Measurements from ENCODE around the gene LILRB3.
"Not testable (repeated sequence)": the region's sequence is repeated elsewhere in the genome, so short reads cannot be mapped to it uniquely, and the experiment has no call there.

LILRB3 gene

GRCh38 chr19:54209058-54209810 is 13.6 kb downstream of the LILRB3 start:
- peak; percentile 58 for DNase-seq

DNA sequence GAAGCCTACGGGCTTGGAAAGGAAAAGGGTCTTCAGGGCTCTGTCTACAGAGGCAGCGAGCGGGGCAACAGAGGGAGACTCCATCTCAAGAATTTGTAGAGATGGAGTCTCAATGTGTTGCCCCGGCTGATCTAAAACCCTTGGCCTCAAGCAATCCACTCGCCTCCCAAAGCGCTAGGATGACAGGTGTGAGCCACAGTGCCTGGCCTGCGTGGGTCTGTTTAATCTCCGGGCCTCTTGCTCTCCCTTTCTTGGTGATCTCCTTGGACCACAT is 14.1 kb downstream of the LILRB3 start:
- peak; percentile 50 for DNase-seq

DNA sequence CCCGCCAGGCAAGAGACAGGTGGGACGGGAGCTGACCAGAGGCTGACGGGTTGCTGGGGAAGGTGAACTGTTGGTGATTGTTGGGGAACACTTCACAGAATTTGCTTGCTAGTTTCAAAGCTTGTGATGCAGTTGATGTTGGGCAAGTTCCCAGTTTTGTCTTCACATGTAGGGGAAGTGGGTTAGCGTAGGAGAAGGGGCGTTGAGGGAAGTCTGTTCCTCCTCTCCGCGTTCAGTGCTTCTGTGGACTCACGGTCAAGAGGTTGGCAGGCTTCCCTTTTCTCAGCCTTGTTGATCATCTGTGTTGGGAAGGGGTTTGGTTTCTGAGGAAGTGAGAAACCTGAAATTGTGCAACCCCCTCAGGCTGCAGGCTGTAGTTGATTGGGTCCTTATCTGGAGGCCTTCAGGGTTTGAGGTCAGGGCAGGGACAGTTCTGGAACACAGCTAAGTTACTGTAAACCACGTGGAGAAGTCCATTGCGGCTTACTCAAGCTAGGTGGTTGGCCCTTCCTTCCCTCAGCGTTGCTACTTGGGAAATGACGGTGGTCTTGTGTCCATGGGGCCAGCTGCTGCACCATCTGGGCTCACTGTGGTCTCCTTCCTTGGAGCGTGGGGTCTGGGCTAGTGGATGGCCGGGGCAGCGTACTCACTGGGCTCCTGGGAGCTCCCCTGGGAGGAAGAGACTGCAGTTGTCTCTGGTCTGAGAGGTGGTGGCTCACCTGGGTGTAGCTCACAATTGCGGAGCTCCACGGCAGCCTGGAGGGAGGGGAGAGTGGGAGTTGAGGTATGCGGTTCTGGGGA is 14.6 kb downstream of the LILRB3 start:
- peak; percentile 66 for DNase-seq

DNA sequence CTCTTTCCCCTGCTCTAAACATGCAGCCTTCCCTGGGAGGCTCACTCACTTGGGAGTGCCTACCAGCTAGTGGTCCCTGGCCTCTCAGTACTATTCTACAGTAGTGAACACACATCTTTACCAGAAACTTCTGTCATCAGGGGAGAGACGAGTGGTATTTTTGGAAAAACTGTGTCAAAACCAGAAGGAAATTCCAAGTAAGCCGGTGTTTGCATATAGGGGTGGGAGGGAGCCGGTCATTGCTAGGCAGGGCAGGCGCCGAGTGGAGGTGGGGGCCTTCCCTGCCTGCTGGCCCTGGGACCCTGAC is 15.2 kb downstream of the LILRB3 start:
- DNase-seq = no peak

- not testable (repeated sequence) for DNase-seq
Measured at GRCh38 chr19:54207193-54207592, 15.6 kb downstream of the LILRB3 start.

GRCh38 chr19:54206831-54207177 is 16.0 kb downstream of the LILRB3 start:
- no peak for DNase-seq

GRCh38 chr19:54206030-54206830 is 16.6 kb downstream of the LILRB3 start:
- DNase-seq = no peak

DNA sequence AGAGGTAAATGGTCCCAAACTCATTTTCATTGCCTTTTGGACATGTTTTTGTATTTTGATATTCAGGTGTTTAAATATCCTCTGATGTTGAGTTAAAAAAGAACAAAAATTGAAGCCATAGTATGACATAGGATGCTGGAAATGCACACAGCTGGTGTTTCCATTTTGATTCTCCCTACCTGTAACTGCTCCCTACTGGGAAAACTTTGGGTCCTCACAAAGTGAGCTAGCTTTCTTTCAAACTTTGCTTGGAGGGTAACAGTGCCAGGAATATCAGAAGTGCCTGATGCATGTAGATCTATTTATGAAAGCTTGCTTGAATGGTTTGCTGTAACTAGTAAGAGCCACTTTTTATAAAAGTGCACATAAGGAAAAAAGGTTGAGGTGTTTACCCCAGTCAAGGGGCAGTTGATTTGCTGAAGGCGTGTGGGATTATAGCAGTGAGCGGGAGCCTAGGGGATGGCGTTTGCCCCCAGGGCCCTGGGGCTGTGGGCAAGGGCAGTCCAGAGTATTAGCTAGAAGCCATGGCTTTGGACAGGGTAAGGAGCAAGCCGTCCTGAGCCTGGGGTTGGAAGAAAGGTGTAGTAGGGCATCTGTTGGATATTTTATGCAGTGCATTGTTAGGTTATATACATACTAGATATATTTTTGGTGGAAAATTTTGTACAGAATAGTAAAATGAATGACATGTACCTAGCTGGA is 17.9 kb downstream of the LILRB3 start:
- DNase-seq = no peak

DNA sequence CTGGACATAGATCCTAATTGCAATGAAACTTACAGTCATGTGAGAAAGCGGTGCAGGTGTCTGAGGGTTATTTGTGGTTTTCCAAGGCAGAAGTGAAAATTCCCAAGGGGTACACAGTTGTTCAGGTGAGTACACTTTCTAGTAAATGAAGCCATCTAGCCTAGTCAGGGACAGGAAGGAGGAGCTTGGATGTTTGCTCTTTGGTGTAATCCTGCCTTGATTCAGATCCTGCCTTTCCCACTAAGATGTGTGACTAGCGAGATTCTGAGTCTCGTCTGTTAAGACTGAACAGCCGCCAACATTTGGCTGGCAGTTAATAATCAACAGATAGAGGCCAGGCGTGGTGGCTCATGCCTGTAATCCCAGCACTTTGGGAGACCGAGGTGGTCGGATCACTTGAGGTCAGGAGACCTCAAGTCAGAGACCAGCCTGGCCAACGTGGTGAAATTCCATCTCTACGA is 19.6 kb downstream of the LILRB3 start:
- DNase-seq = no peak

GRCh38 chr19:54201980-54202379 is 20.8 kb downstream of the LILRB3 start:
- no peak for DNase-seq

- DNase-seq = no peak
Measured at GRCh38 chr19:54201172-54201701, 21.6 kb downstream of the LILRB3 start.

GRCh38 chr19:54199401-54199800 is 23.4 kb downstream of the LILRB3 start:
- no peak for DNase-seq

GRCh38 chr19:54197121-54197520 is 25.7 kb downstream of the LILRB3 start:
- DNase-seq = no peak

GRCh38 chr19:54196536-54196935 is 26.3 kb downstream of the LILRB3 start:
- DNase-seq = no peak

DNA sequence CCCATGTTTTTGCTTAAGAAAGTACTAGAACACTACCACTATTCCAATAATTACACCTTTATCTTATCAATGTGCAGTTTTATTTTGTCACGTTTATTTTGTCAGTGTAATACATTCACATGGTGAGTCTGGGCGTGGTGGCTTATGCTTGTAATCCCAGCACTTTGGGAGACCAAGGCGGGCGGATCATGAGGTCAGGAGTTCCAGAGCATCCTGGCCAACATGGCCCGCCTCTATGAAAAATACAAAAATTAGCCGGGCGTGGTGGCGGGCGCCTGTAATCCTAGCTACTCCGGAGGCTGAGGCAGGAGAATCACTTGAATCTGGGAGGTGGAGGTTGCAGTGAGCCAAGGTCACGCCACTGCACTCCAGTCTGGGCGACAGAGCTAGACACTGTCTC is 28.3 kb downstream of the LILRB3 start:
- DNase-seq = not testable (repeated sequence)

GRCh38 chr19:54193011-54193410 is 29.8 kb downstream of the LILRB3 start:
- DNase-seq = no peak

GRCh38 chr19:54191811-54192453 is 30.9 kb downstream of the LILRB3 start:
- no peak for DNase-seq

- DNase-seq = peak; percentile 90
Measured at GRCh38 chr19:54191011-54191810, 31.6 kb downstream of the LILRB3 start, which contains the start of gene TSEN34. Gene TSEN34, plus strand, starts transcription at chr19:54191308. Its CDS starts 57 bp downstream, at chr19:54191365.

DNA sequence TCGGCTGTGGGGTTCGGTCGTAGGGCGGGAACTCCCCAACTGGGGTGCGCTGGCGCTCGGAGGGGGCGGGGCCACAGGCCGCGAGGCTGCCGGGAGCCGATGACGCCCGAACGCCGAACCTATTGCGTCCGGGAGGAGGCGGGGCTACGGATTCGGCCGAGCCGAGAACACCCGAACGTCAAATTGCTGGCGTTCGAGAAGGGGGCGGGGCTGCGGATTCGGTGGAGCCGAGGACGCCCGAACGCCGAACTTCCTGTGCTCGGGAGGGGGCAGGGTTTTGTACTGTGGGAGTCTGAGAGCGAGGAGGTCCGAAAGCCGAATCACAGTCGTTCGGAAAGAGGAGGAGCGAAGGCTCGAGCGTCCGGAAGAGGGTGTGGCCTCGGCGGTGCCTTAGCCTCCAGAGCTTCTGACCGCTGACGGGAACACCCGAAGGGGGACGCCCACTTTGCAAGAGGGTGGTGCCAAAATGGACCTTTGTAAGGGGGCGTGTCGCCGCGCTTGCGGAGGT is 32.2 kb downstream of the LILRB3 start:
- DNase-seq = peak; percentile 100

- peak; percentile 100 for DNase-seq
Measured at GRCh38 chr19:54189735-54190502, 32.9 kb downstream of the LILRB3 start.
